ENCODE measurements around the gene CHST7.

CHST7 gene

GRCh38 chrX:46573892-46574773, 568 bp downstream of the CHST7 start:
- DNase-seq = peak; percentile 53

- no peak for DNase-seq
Observed at GRCh38 chrX:46574774-46575381, 1.3 kb downstream of the CHST7 start.

- DNase-seq = no peak
Observed at GRCh38 chrX:46575586-46575985, 2.0 kb downstream of the CHST7 start.

GRCh38 chrX:46575991-46576392, 2.4 kb downstream of the CHST7 start:
- no peak for DNase-seq

- DNase-seq = no peak
Observed at GRCh38 chrX:46576458-46576857, 2.9 kb downstream of the CHST7 start.

GRCh38 chrX:46577221-46578005, 3.8 kb downstream of the CHST7 start:
- peak; percentile 65 for DNase-seq

GRCh38 chrX:46579250-46579649, 5.7 kb downstream of the CHST7 start:
- DNase-seq = no peak

- no peak for DNase-seq
Observed at GRCh38 chrX:46580613-46581012, 7.0 kb downstream of the CHST7 start.

- DNase-seq = peak; percentile 83
Observed at GRCh38 chrX:46582325-46582724, 8.8 kb downstream of the CHST7 start.

GRCh38 chrX:46582966-46583365, 9.4 kb downstream of the CHST7 start:
- peak; percentile 90 for DNase-seq

GRCh38 chrX:46584736-46585135, 11.2 kb downstream of the CHST7 start:
- no peak for DNase-seq

- DNase-seq = peak; percentile 79
Observed at GRCh38 chrX:46587158-46587557, 13.6 kb downstream of the CHST7 start.

- DNase-seq = no peak
Observed at GRCh38 chrX:46587753-46588171, 14.2 kb downstream of the CHST7 start.

GRCh38 chrX:46588263-46588662, 14.7 kb downstream of the CHST7 start:
- DNase-seq = peak; percentile 82

GRCh38 chrX:46589977-46590723, 16.6 kb downstream of the CHST7 start:
- peak; percentile 72 for DNase-seq

GRCh38 chrX:46595084-46595483, 21.5 kb downstream of the CHST7 start:
- no peak for DNase-seq

GRCh38 chrX:46597208-46597607, 23.6 kb downstream of the CHST7 start:
- DNase-seq = no peak

- no peak for DNase-seq
Observed at GRCh38 chrX:46597771-46598170, 24.2 kb downstream of the CHST7 start.

GRCh38 chrX:46599051-46599560, 25.5 kb downstream of the CHST7 start:
- DNase-seq = no peak

- peak; percentile 32 for DNase-seq
Observed at GRCh38 chrX:46601283-46601682, 27.7 kb downstream of the CHST7 start.

GRCh38 chrX:46602468-46603102, 29.0 kb downstream of the CHST7 start:
- no peak for DNase-seq

GRCh38 chrX:46607916-46608315, 34.4 kb downstream of the CHST7 start:
- no peak for DNase-seq
